Upper lobe of left lung (tissue), 6 donors: ENCODE measurements around the gene ALCAM. TPM values are rescaled to one million over a fixed set of nuclear protein-coding genes. Genes with fewer than 3 reads are reported as not detected.
"Not testable (repeated sequence)": the region's sequence is repeated elsewhere in the genome, so short reads cannot be mapped to it uniquely, and the experiment has no call there.

ENCODE experiments used
- ATAC-seq, 2 donors: fragments of 200-7000 bp; cut with Tn5 transposase; one replicate each; pipeline ENCODE4 v1.9.1; 2022; ENCODE audit warnings: mild to moderate bottlenecking in 2 of 2, moderate library complexity in 2 of 2; ENCODE audit not compliant: low FRiP score in 2 of 2
- DNase-seq, 2 donors: peaks; one replicate each; pipeline ENCODE4 v3.0.0-alpha.2; 2019 to 2020
- H3K27ac ChIP-seq, 4 donors: fragments of 200-600 bp; sonication (generic); one replicate each; pipeline ENCODE4 v1.5.1; 2016 to 2019
- H3K27me3 ChIP-seq, 4 donors: fragments of 200-600 bp; sonication (generic); one replicate each; pipeline ENCODE4 v1.5.1; 2017 to 2019
- H3K36me3 ChIP-seq, 4 donors: fragments of 200-600 bp; sonication (generic); one replicate each; pipeline ENCODE4 v1.5.1; 2016 to 2019
- H3K4me1 ChIP-seq, 4 donors: fragments of 200-600 bp; sonication (generic); one replicate each; pipeline ENCODE4 v1.5.1; 2018 to 2019
- H3K4me3 ChIP-seq, 4 donors: fragments of 200-600 bp; sonication (generic); one replicate each; pipeline ENCODE4 v1.5.1; 2017 to 2019; ENCODE audit warnings: mild to moderate bottlenecking in 2 of 4, moderate library complexity in 1 of 4
- H3K9me3 ChIP-seq, 4 donors: fragments of 200-600 bp; sonication (generic); one replicate each; pipeline ENCODE4 v1.5.1; 2018 to 2019
- EP300 ChIP-seq, 4 donors: sonication (generic); formaldehyde crosslinking; IDR thresholded peaks; one replicate each; pipeline ENCODE4 v1.5.1; 2017; ENCODE audit warnings: antibody characterized with exemption in 4 of 4, control low read depth in 2 of 4
- POLR2A ChIP-seq, 4 donors: fragments of 450-650 bp; IDR thresholded peaks; one replicate each; pipeline ENCODE4 v1.5.1; 2016 to 2017; ENCODE audit warnings: antibody characterized with exemption in 4 of 4, mild to moderate bottlenecking in 2 of 4
- POLR2AphosphoS5 ChIP-seq, 2 donors: sonication (generic); formaldehyde crosslinking; IDR thresholded peaks; one replicate each; pipeline ENCODE4 v1.5.1; 2017; ENCODE audit warnings: antibody characterized with exemption in 2 of 2
- WGBS, 2 donors: methylation state at CpG; one replicate each; pipeline ENCODE4 v1.1.5; 2017 to 2018; 5-methylcytosine and 5-hydroxymethylcytosine counted together
- total RNA-seq, 6 donors: library from RNA; depleted of rRNA in 4 of 6; stranded (reverse); fragments of >200 nt in 4 of 6; gene quantifications; one replicate each; pipeline versions ENCODE4 v1.1.0 to v1.2.1, GENCODE V29; 2016 to 2021
- TF ChIP-seq, protein P1 (sequence below), 6 experiments: fragments of 450-650 bp in 4 of 6; fragments of 200-600 bp in 2 of 6; sonication (generic) in 2 of 6; IDR thresholded peaks; one replicate each; pipeline ENCODE4 v1.5.1; 2016 to 2019; ENCODE audit warnings: antibody characterized with exemption in 6 of 6
- donor health status: DM: no; HTN: no; CAD: no; lungs with moderate emphysema.
- donor health status: DM: no; HTN: yes; CAD: no; lungs with severe emphysema.

ALCAM gene
- total RNA-seq, 6 donors from 2014 or later, result 129 to 390 (median 186) TPM

GRCh38 chr3:105402287-105402801 lies 35.6 kb downstream of the ALCAM start:
- Histone ChIP-seq H3K27ac (no peak overlapping the region), H3K9me3 (no peaks in the 10 kb centered on the region), H3K4me1 (no peaks in the 10 kb centered on the region), H3K27me3 (no peaks in the 10 kb centered on the region), H3K4me3 (no peak overlapping the region), H3K36me3 (no peaks in the 10 kb centered on the region)
- 90 to 96% methylated on average over 6 of the region's 6 CpGs for WGBS, 2 donors
- TF ChIP-seq, protein P1, sequence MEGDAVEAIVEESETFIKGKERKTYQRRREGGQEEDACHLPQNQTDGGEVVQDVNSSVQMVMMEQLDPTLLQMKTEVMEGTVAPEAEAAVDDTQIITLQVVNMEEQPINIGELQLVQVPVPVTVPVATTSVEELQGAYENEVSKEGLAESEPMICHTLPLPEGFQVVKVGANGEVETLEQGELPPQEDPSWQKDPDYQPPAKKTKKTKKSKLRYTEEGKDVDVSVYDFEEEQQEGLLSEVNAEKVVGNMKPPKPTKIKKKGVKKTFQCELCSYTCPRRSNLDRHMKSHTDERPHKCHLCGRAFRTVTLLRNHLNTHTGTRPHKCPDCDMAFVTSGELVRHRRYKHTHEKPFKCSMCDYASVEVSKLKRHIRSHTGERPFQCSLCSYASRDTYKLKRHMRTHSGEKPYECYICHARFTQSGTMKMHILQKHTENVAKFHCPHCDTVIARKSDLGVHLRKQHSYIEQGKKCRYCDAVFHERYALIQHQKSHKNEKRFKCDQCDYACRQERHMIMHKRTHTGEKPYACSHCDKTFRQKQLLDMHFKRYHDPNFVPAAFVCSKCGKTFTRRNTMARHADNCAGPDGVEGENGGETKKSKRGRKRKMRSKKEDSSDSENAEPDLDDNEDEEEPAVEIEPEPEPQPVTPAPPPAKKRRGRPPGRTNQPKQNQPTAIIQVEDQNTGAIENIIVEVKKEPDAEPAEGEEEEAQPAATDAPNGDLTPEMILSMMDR (IDR thresholded peaks at IDR 0.05), result no peak
- TF ChIP-seq POLR2A (IDR thresholded peaks at IDR 0.05), result no peak
- TF ChIP-seq EP300 (IDR thresholded peaks at IDR 0.05), result no peak
- no peak for TF ChIP-seq POLR2AphosphoS5 (IDR thresholded peaks at IDR 0.05)
- no peak for ATAC-seq
- DNase-seq, result peak in 1 of 2 donors; percentile 5

GRCh38 chr3:105403034-105403433 lies 36.3 kb downstream of the ALCAM start:
- WGBS, 2 donors, result 83 to 87% methylated on average over 8 to 9 of the region's 9 CpGs
- not testable (repeated sequence) for H3K4me1 ChIP-seq, DNase-seq, H3K4me3 ChIP-seq, H3K27ac ChIP-seq, H3K36me3 ChIP-seq, H3K27me3 ChIP-seq, ATAC-seq, H3K9me3 ChIP-seq

DNA sequence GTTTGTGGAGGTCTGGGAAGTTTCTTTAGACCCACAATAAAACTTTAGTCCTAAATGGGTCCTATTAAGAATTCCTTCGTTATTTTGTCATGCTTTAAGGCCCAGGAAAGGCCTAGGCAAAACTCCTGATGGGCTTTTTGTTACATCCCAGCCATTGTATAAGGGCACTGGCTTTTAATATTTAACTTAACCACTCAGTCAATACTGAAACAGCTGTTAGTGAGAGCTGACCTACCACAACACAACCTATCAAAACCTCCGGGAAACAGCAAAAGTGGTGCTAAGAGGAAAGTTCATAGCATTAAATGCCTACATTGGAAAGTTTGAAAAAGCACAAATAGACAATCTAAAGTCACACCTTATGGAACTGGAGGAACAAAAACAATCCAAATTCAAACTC lies 39.6 kb downstream of the ALCAM start:
- ATAC-seq, result no peak

DNA sequence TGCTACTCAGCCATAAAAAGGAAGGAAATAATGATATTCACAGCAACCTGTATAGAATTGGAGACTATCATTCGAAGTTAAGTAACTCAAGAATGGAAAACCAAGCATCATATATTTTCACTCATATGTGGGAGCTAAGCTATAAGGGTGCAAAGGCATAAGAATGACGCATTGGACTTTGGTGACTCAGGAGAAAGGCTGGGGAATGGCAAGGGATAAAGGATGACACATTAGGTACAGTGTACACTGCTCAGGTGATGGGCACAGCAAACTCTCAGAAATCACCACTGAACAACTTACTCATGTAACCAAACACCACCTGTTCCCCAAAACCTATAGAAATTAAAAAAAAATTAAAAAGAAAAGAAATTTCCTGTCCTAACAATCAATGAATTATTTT lies 42.7 kb downstream of the ALCAM start:
- Histone ChIP-seq H3K36me3 (no peaks in the 10 kb centered on the region), H3K27ac (no peak overlapping the region), H3K27me3 (no peaks in the 10 kb centered on the region), H3K9me3 (no peaks in the 10 kb centered on the region), H3K4me1 (no peaks in the 10 kb centered on the region), H3K4me3 (no peak overlapping the region)
- ATAC-seq (no peak), DNase-seq (no peak)
- 76 to 87% methylated on average over 2 of the region's 2 CpGs for WGBS, 2 donors
- no peak for TF ChIP-seq POLR2A (IDR thresholded peaks at IDR 0.05)

More for the DNA sequence above, 39.6 kb downstream of the ALCAM start:
- Histone ChIP-seq H3K9me3 (no peaks in the 10 kb centered on the region), H3K27me3 (no peaks in the 10 kb centered on the region), H3K36me3 (no peaks in the 10 kb centered on the region), H3K4me1 (no peaks in the 10 kb centered on the region), H3K4me3 (no peak overlapping the region), H3K27ac (no peak overlapping the region)
- TF ChIP-seq, protein P1 (IDR thresholded peaks at IDR 0.05), result no peak
- no peak for TF ChIP-seq POLR2A (IDR thresholded peaks at IDR 0.05)
- TF ChIP-seq EP300 (IDR thresholded peaks at IDR 0.05), result no peak
- no peak for TF ChIP-seq POLR2AphosphoS5 (IDR thresholded peaks at IDR 0.05)
- no peak for DNase-seq
- 84 to 90% methylated on average over 2 of the region's 2 CpGs for WGBS, 2 donors

DNA sequence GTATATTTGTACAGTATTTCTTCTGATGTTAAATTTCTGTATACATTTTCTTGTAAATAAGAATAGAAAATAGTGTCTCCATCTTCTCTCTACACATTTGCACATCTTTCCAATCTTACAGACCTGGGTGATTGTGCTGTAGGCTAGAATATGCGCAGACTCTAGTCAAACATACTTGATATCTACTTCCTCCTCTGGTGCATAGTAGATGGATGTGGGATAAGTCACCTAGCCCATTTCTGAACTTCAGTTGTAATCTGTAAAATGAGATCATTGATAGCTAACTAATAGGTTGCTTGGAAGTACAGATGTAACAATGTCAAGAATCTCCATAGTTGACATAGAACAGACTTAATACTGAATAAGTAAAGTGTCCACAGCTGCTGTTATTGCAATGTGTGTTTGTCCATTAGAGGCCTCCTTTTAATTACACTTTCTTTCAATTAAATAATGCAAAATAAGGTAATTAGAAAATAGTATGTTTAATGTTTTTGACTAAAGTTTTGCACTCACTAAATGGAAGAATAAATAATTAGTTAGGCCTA lies 46.7 kb downstream of the ALCAM start:
- 86 to 100% methylated on average over 1 of the region's 1 CpG for WGBS, 2 donors
- H3K27ac ChIP-seq, result no peak overlapping the region
- H3K36me3 ChIP-seq, result no peaks in the 10 kb centered on the region
- ATAC-seq (no peak), DNase-seq (no peak)
- H3K4me3 ChIP-seq, result no peak overlapping the region
- no peaks in the 10 kb centered on the region for H3K4me1 ChIP-seq
- no peak for TF ChIP-seq EP300 (IDR thresholded peaks at IDR 0.05)
- TF ChIP-seq POLR2AphosphoS5 (IDR thresholded peaks at IDR 0.05), result no peak
- TF ChIP-seq, protein P1 (IDR thresholded peaks at IDR 0.05), result no peak
- no peak for TF ChIP-seq POLR2A (IDR thresholded peaks at IDR 0.05)
- no peaks in the 10 kb centered on the region for H3K9me3 ChIP-seq
- H3K27me3 ChIP-seq, result no peaks in the 10 kb centered on the region

DNA sequence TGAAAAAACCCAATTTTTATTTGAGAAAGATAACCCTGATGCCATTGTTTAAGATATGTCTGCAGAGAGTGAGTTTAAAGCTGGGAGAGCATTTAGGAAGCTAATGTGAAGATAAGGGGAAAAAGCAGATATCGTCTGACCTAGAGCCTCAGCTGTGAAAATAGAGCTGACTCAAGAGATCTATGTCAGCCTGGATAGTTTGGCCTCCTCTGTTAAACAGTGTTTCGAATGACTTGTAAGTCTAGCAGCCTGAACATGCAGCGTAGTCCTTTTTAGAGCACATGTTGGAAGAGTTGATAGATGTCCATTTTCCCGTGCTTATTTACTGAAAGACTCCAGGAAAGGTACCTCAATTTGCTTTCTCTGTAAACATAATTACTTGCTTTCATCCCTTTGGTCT lies 48.1 kb downstream of the ALCAM start:
- Histone ChIP-seq H3K27me3 (no peaks in the 10 kb centered on the region), H3K4me1 (no peaks in the 10 kb centered on the region), H3K4me3 (no peak overlapping the region), H3K27ac (no peak overlapping the region), H3K36me3 (no peaks in the 10 kb centered on the region), H3K9me3 (no peaks in the 10 kb centered on the region)
- TF ChIP-seq POLR2AphosphoS5 (IDR thresholded peaks at IDR 0.05) (no peak), EP300 (IDR thresholded peaks at IDR 0.05) (no peak), POLR2A (IDR thresholded peaks at IDR 0.05) (no peak)
- TF ChIP-seq, protein P1 (IDR thresholded peaks at IDR 0.05), result no peak
- ATAC-seq (no peak), DNase-seq (no peak)
- 57 to 66% methylated on average over 4 of the region's 4 CpGs for WGBS, 2 donors
